CD4-positive, CD25-positive, alpha-beta regulatory T cell (primary cell): ENCODE results near the gene MACROD2. TPM values are rescaled to one million over a fixed set of nuclear protein-coding genes. Genes with fewer than 3 reads are reported as not detected.

Experiments used
- ATAC-seq, 2 donors: fragments of 150-1000 bp; cut with Tn5 transposase; one replicate each; pipeline ENCODE4 v1.10.0; 2021; ENCODE audit warnings: low read depth in 2 of 2, moderate number of reproducible peaks in 2 of 2, moderate library complexity in 1 of 2
- DNase-seq, 3 donors: peaks; one replicate each; pipeline versions ENCODE4 v3.0.0 to v3.0.0-alpha.2; 2012 to 2022; ENCODE audit warnings: mixed read lengths in 1 of 3
- H3K27ac ChIP-seq: one replicate; pipeline ENCODE4 v1.7.0; 2013; ENCODE audit warnings: mild to moderate bottlenecking, low read length; ENCODE audit not compliant: insufficient read depth, poor library complexity, severe bottlenecking
- H3K27me3 ChIP-seq: one replicate; pipeline ENCODE4 v1.7.0; 2013; ENCODE audit warnings: low read length; ENCODE audit not compliant: control insufficient read depth, insufficient read depth
- H3K36me3 ChIP-seq: one replicate; pipeline ENCODE4 v1.7.0; 2013; ENCODE audit warnings: mild to moderate bottlenecking, low read length, moderate library complexity; ENCODE audit not compliant: control insufficient read depth, insufficient read depth
- H3K4me1 ChIP-seq: 2 replicates; pipeline ENCODE4 v1.7.0; 2013; ENCODE audit warnings: mild to moderate bottlenecking, low read length; ENCODE audit not compliant: insufficient read depth, control insufficient read depth, poor library complexity, severe bottlenecking
- H3K4me3 ChIP-seq: one replicate; pipeline ENCODE4 v1.7.0; 2013; ENCODE audit warnings: low read depth, mild to moderate bottlenecking, low read length, moderate library complexity
- H3K9me3 ChIP-seq, 2 experiments: 1 replicate in 1 of 2; 2 replicates in 1 of 2; pipeline ENCODE4 v1.7.0; 2013; ENCODE audit warnings: low read length in 2 of 2, mild to moderate bottlenecking in 1 of 2, moderate library complexity in 1 of 2; ENCODE audit not compliant: control insufficient read depth in 2 of 2
- H3K27ac Mint-ChIP-seq, 3 donors: one replicate each; pipeline ENCODE4 v1.8.0; 2020 to 2022; ENCODE audit warnings: mild to moderate bottlenecking in 3 of 3, mixed read lengths in 3 of 3, moderate library complexity in 2 of 3
- H3K27me3 Mint-ChIP-seq: one replicate; pipeline ENCODE4 v1.8.0; 2022; ENCODE audit warnings: mild to moderate bottlenecking, mixed read lengths
- H3K36me3 Mint-ChIP-seq: one replicate; pipeline ENCODE4 v1.8.0; 2020; ENCODE audit warnings: mixed read lengths
- H3K4me1 Mint-ChIP-seq, 4 donors: one replicate each; pipeline ENCODE4 v1.8.0; 2020 to 2022; ENCODE audit warnings: mixed read lengths in 4 of 4, mild to moderate bottlenecking in 1 of 4
- H3K4me3 Mint-ChIP-seq, 4 donors: one replicate each; pipeline ENCODE4 v1.8.0; 2020 to 2022; ENCODE audit warnings: mild to moderate bottlenecking in 4 of 4, mixed read lengths in 4 of 4, moderate library complexity in 3 of 4
- H3K9me3 Mint-ChIP-seq, 7 donors: one replicate each; pipeline ENCODE4 v1.8.0; 2020 to 2022; ENCODE audit warnings: mixed read lengths in 7 of 7, mild to moderate bottlenecking in 3 of 7, moderate library complexity in 2 of 7
- polyA plus RNA-seq, 4 donors: library from polyadenylated mRNA; unstranded; fragments of 300-500 nt; fragmentation: Illumina TruSeq; gene quantifications; one replicate each; pipeline ENCODE4 v1.2.3, GENCODE V29; 2021
- total RNA-seq: library from RNA; stranded (reverse); gene quantifications from one replicate; pipeline ENCODE4 v1.2.3, GENCODE V29; 2022

Gene MACROD2
- total and polyA plus RNA-seq, 5 donors from 2014 or later: 1.4 TPM; not detected in 4

GRCh38 chr20:14829906-14830305, 834.6 kb downstream of the MACROD2 start:
- Histone ChIP-seq H3K27me3 (no peaks in the 10 kb centered on the region), H3K36me3 (no peaks in the 10 kb centered on the region), H3K9me3 (peaks cover 3 to 8% of the 10 kb centered on the region in 2 experiments), H3K27ac (no peak overlapping the region), H3K4me3 (no peak overlapping the region), H3K4me1 (no peaks in the 10 kb centered on the region)
- Mint-ChIP-seq H3K4me3 (no peak overlapping the region), H3K4me1 (no peaks in the 10 kb centered on the region), H3K27me3 (no peaks in the 10 kb centered on the region), H3K27ac (no peak overlapping the region), H3K9me3 (peaks cover 0 to 8% (median 5%) of the 10 kb centered on the region in 7 donors), H3K36me3 (no peaks in the 10 kb centered on the region)
- ATAC-seq (no peak), DNase-seq (no peak)

- Mint-ChIP-seq H3K9me3 (peaks cover 0 to 12% (median 4%) of the 10 kb centered on the region in 7 donors), H3K27me3 (no peaks in the 10 kb centered on the region), H3K4me3 (no peak overlapping the region), H3K4me1 (no peaks in the 10 kb centered on the region), H3K27ac (no peak overlapping the region), H3K36me3 (no peaks in the 10 kb centered on the region)
- H3K36me3 ChIP-seq: no peaks in the 10 kb centered on the region
- ATAC-seq: no peak
- DNase-seq: no peak
- no peaks in the 10 kb centered on the region for H3K4me1 ChIP-seq
- H3K9me3 ChIP-seq: peaks cover 3 to 12% of the 10 kb centered on the region in 2 experiments
- H3K27me3 ChIP-seq: no peaks in the 10 kb centered on the region
- no peak overlapping the region for H3K27ac ChIP-seq
- no peak overlapping the region for H3K4me3 ChIP-seq
These were observed 835.1 kb downstream of the MACROD2 start for GRCh38 chr20:14830466-14830865.

GRCh38 chr20:14830899-14831298, 835.6 kb downstream of the MACROD2 start:
- Histone ChIP-seq H3K4me3 (no peak overlapping the region), H3K9me3 (peaks cover 3 to 16% of the 10 kb centered on the region in 2 experiments), H3K27me3 (no peaks in the 10 kb centered on the region), H3K27ac (no peak overlapping the region), H3K36me3 (no peaks in the 10 kb centered on the region), H3K4me1 (no peaks in the 10 kb centered on the region)
- no peak for DNase-seq
- Mint-ChIP-seq H3K4me3 (no peak overlapping the region), H3K9me3 (peaks cover 0 to 12% (median 4%) of the 10 kb centered on the region in 7 donors), H3K36me3 (no peaks in the 10 kb centered on the region), H3K27ac (no peak overlapping the region), H3K4me1 (no peaks in the 10 kb centered on the region), H3K27me3 (no peaks in the 10 kb centered on the region)
- ATAC-seq: no peak

- H3K4me1 Mint-ChIP-seq: no peaks in the 10 kb centered on the region
- ATAC-seq (no peak), DNase-seq (no peak)
- Histone ChIP-seq H3K27ac (no peak overlapping the region), H3K27me3 (no peaks in the 10 kb centered on the region), H3K36me3 (no peaks in the 10 kb centered on the region), H3K9me3 (peaks cover 3 to 16% of the 10 kb centered on the region in 2 experiments), H3K4me1 (no peaks in the 10 kb centered on the region), H3K4me3 (no peak overlapping the region)
- H3K4me3 Mint-ChIP-seq: no peak overlapping the region
- no peaks in the 10 kb centered on the region for H3K36me3 Mint-ChIP-seq
- H3K9me3 Mint-ChIP-seq: peaks cover 0 to 9% (median 6%) of the 10 kb centered on the region in 7 donors
- H3K27me3 Mint-ChIP-seq: no peaks in the 10 kb centered on the region
- no peak overlapping the region for H3K27ac Mint-ChIP-seq
These were observed 837.3 kb downstream of the MACROD2 start for GRCh38 chr20:14832630-14833029.

- Histone ChIP-seq H3K27me3 (no peaks in the 10 kb centered on the region), H3K4me3 (no peak overlapping the region), H3K4me1 (no peaks in the 10 kb centered on the region), H3K36me3 (no peaks in the 10 kb centered on the region), H3K9me3 (peaks cover 5 to 10% of the 10 kb centered on the region in 2 experiments), H3K27ac (no peak overlapping the region)
- ATAC-seq: no peak
- no peak for DNase-seq
- Mint-ChIP-seq H3K36me3 (no peaks in the 10 kb centered on the region), H3K4me3 (no peak overlapping the region), H3K27me3 (no peaks in the 10 kb centered on the region), H3K27ac (no peak overlapping the region), H3K4me1 (no peaks in the 10 kb centered on the region), H3K9me3 (peaks cover 2 to 23% (median 3%) of the 10 kb centered on the region in 7 donors)
These were observed 843.6 kb downstream of the MACROD2 start for GRCh38 chr20:14838663-14839628.

GRCh38 chr20:14845199-14846160, 850.2 kb downstream of the MACROD2 start:
- peaks cover 3 to 5% of the 10 kb centered on the region in 2 experiments for H3K9me3 ChIP-seq
- DNase-seq (no peak), ATAC-seq (no peak)
- H3K27me3 ChIP-seq: no peaks in the 10 kb centered on the region
- peaks cover 0 to 11% (median 6%) of the 10 kb centered on the region in 7 donors for H3K9me3 Mint-ChIP-seq
- H3K4me1 Mint-ChIP-seq: no peaks in the 10 kb centered on the region
- no peak overlapping the region for H3K4me3 Mint-ChIP-seq
- H3K36me3 Mint-ChIP-seq: no peaks in the 10 kb centered on the region
- no peaks in the 10 kb centered on the region for H3K27me3 Mint-ChIP-seq
- no peak overlapping the region for H3K4me3 ChIP-seq
- no peak overlapping the region for H3K27ac Mint-ChIP-seq
- no peak overlapping the region for H3K27ac ChIP-seq
- H3K36me3 ChIP-seq: no peaks in the 10 kb centered on the region
- no peaks in the 10 kb centered on the region for H3K4me1 ChIP-seq

GRCh38 chr20:14848806-14849205, 853.5 kb downstream of the MACROD2 start:
- no peaks in the 10 kb centered on the region for H3K27me3 Mint-ChIP-seq
- no peaks in the 10 kb centered on the region for H3K27me3 ChIP-seq

More at GRCh38 chr20:14848806-14849205, 853.5 kb downstream of the MACROD2 start:
- no peak for ATAC-seq
- Mint-ChIP-seq H3K9me3 (peaks cover 0 to 14% (median 10%) of the 10 kb centered on the region in 7 donors), H3K27ac (no peak overlapping the region), H3K36me3 (no peaks in the 10 kb centered on the region), H3K4me3 (no peak overlapping the region), H3K4me1 (peaks cover 0 to 5% (median 0%) of the 10 kb centered on the region in 4 donors)
- no peak overlapping the region for H3K4me3 ChIP-seq
- peaks cover 2 to 6% of the 10 kb centered on the region in 2 experiments for H3K9me3 ChIP-seq
- H3K27ac ChIP-seq: no peak overlapping the region
- H3K4me1 ChIP-seq: no peaks in the 10 kb centered on the region
- H3K36me3 ChIP-seq: no peaks in the 10 kb centered on the region
- no peak for DNase-seq
